Measurements from ENCODE around the gene SORCS1. TPM values are rescaled to one million over a fixed set of nuclear protein-coding genes. Genes with fewer than 3 reads are reported as not detected.

Gene SORCS1
- total RNA-seq, 1 experiment from 2014 or later: 48.9 TPM

- Histone ChIP-seq H3K36me3 (no peaks in the 10 kb centered on the region), H3K4me3 (no peak overlapping the region), H3K4me1 (peaks cover 37% of the 10 kb centered on the region), H3K27ac (no peak overlapping the region), H3K9me3 (replicated peaks) (no peaks in the 10 kb centered on the region), H3K27me3 (no peaks in the 10 kb centered on the region)
- DNase-seq: no peak
Observed at GRCh38 chr10:106978756-106979155, 185.8 kb downstream of the SORCS1 start.

GRCh38 chr10:106973716-106974115 lies 190.8 kb downstream of the SORCS1 start:
- no peak for DNase-seq
- Histone ChIP-seq H3K9me3 (replicated peaks) (no peaks in the 10 kb centered on the region), H3K4me3 (no peak overlapping the region), H3K27me3 (no peaks in the 10 kb centered on the region), H3K36me3 (no peaks in the 10 kb centered on the region), H3K4me1 (peaks cover 17% of the 10 kb centered on the region), H3K27ac (no peak overlapping the region)

- H3K27me3 ChIP-seq: no peaks in the 10 kb centered on the region
- peaks cover 17% of the 10 kb centered on the region for H3K4me1 ChIP-seq
- H3K36me3 ChIP-seq: no peaks in the 10 kb centered on the region
- H3K27ac ChIP-seq: no peak overlapping the region
- no peak overlapping the region for H3K4me3 ChIP-seq
- no peaks in the 10 kb centered on the region for H3K9me3 ChIP-seq (replicated peaks)
- peak; percentile 61 to 78 for DNase-seq
Observed at GRCh38 chr10:106973288-106973687, 191.2 kb downstream of the SORCS1 start.

GRCh38 chr10:106972381-106972780 lies 192.1 kb downstream of the SORCS1 start:
- Histone ChIP-seq H3K9me3 (replicated peaks) (no peaks in the 10 kb centered on the region), H3K27me3 (no peaks in the 10 kb centered on the region), H3K4me1 (peaks cover 17% of the 10 kb centered on the region), H3K27ac (no peak overlapping the region), H3K4me3 (no peak overlapping the region), H3K36me3 (no peaks in the 10 kb centered on the region)
- DNase-seq: no peak

GRCh38 chr10:106971411-106971831 lies 193.1 kb downstream of the SORCS1 start:
- Histone ChIP-seq H3K27me3 (no peaks in the 10 kb centered on the region), H3K27ac (no peak overlapping the region), H3K9me3 (replicated peaks) (no peaks in the 10 kb centered on the region), H3K4me1 (peaks cover 17% of the 10 kb centered on the region), H3K4me3 (no peak overlapping the region), H3K36me3 (no peaks in the 10 kb centered on the region)
- no peak for DNase-seq

- Histone ChIP-seq H3K27me3 (no peaks in the 10 kb centered on the region), H3K4me1 (0 out of 2 replicates have a peak, but pooled peaks cover 5% of the 10 kb centered on the region), H3K36me3 (no peaks in the 10 kb centered on the region), H3K4me3 (no peak overlapping the region), H3K9me3 (replicated peaks) (no peaks in the 10 kb centered on the region), H3K27ac (no peak overlapping the region)
- DNase-seq: no peak
Observed at GRCh38 chr10:106967452-106967851, 197.1 kb downstream of the SORCS1 start.

- no peak for DNase-seq
- no peaks in the 10 kb centered on the region for H3K4me1 ChIP-seq
- H3K27me3 ChIP-seq: no peaks in the 10 kb centered on the region
- H3K9me3 ChIP-seq (replicated peaks): no peaks in the 10 kb centered on the region
- no peak overlapping the region for H3K4me3 ChIP-seq
- H3K27ac ChIP-seq: no peak overlapping the region
- H3K36me3 ChIP-seq: no peaks in the 10 kb centered on the region
Observed at GRCh38 chr10:106960812-106961211, 203.7 kb downstream of the SORCS1 start.

GRCh38 chr10:106959521-106959920 lies 205.0 kb downstream of the SORCS1 start:
- DNase-seq: no peak
- Histone ChIP-seq H3K4me3 (no peak overlapping the region), H3K27ac (no peak overlapping the region), H3K4me1 (no peaks in the 10 kb centered on the region), H3K36me3 (0 out of 2 replicates have a peak, but pooled peaks cover 2% of the 10 kb centered on the region), H3K27me3 (no peaks in the 10 kb centered on the region), H3K9me3 (replicated peaks) (no peaks in the 10 kb centered on the region)

GRCh38 chr10:106958589-106959361 lies 205.7 kb downstream of the SORCS1 start:
- no peak overlapping the region for H3K27ac ChIP-seq
- no peaks in the 10 kb centered on the region for H3K9me3 ChIP-seq (replicated peaks)
- H3K4me3 ChIP-seq: no peak overlapping the region
- 0 out of 2 replicates have a peak, but pooled peaks cover 2% of the 10 kb centered on the region for H3K36me3 ChIP-seq
- H3K4me1 ChIP-seq: no peaks in the 10 kb centered on the region
- no peak for DNase-seq
- no peaks in the 10 kb centered on the region for H3K27me3 ChIP-seq

GRCh38 chr10:106957823-106958588 lies 206.5 kb downstream of the SORCS1 start:
- DNase-seq: no peak

GRCh38 chr10:106956216-106956915 lies 208.1 kb downstream of the SORCS1 start:
- H3K27ac ChIP-seq: no peak overlapping the region
- no peak for DNase-seq

More at GRCh38 chr10:106957823-106958588, 206.5 kb downstream of the SORCS1 start:
- no peak overlapping the region for H3K27ac ChIP-seq
- no peak overlapping the region for H3K4me3 ChIP-seq
- no peaks in the 10 kb centered on the region for H3K27me3 ChIP-seq
- H3K9me3 ChIP-seq (replicated peaks): no peaks in the 10 kb centered on the region
- no peaks in the 10 kb centered on the region for H3K4me1 ChIP-seq
- H3K36me3 ChIP-seq: peaks cover 2% of the 10 kb centered on the region; the same call in 1 of the 2 replicates

GRCh38 chr10:106955133-106955532 lies 209.4 kb downstream of the SORCS1 start:
- Histone ChIP-seq H3K4me1 (no peaks in the 10 kb centered on the region), H3K36me3 (peaks cover 6% of the 10 kb centered on the region), H3K4me3 (no peak overlapping the region), H3K27me3 (no peaks in the 10 kb centered on the region), H3K27ac (no peak overlapping the region), H3K9me3 (replicated peaks) (no peaks in the 10 kb centered on the region)
- no peak for DNase-seq

More at GRCh38 chr10:106956216-106956915, 208.1 kb downstream of the SORCS1 start:
- Histone ChIP-seq H3K9me3 (replicated peaks) (no peaks in the 10 kb centered on the region), H3K27me3 (no peaks in the 10 kb centered on the region), H3K4me1 (no peaks in the 10 kb centered on the region), H3K4me3 (no peak overlapping the region), H3K36me3 (peaks cover 6% of the 10 kb centered on the region)

GRCh38 chr10:106952033-106952432 lies 212.5 kb downstream of the SORCS1 start:
- Histone ChIP-seq H3K4me3 (no peak overlapping the region), H3K4me1 (no peaks in the 10 kb centered on the region), H3K36me3 (peaks cover 9% of the 10 kb centered on the region), H3K27me3 (no peaks in the 10 kb centered on the region), H3K9me3 (replicated peaks) (no peaks in the 10 kb centered on the region), H3K27ac (no peak overlapping the region)
- no peak for DNase-seq

GRCh38 chr10:106949680-106950478 lies 214.6 kb downstream of the SORCS1 start:
- H3K9me3 ChIP-seq (replicated peaks): no peaks in the 10 kb centered on the region
- H3K36me3 ChIP-seq: peaks cover 7% of the 10 kb centered on the region
- no peaks in the 10 kb centered on the region for H3K27me3 ChIP-seq
- no peak for DNase-seq
- H3K4me1 ChIP-seq: no peaks in the 10 kb centered on the region
- no peak overlapping the region for H3K4me3 ChIP-seq
- H3K27ac ChIP-seq: no peak overlapping the region

All from SJCRH30 (cell line).